Measurements from ENCODE around the gene TACC3. TPM values are rescaled to one million over a fixed set of nuclear protein-coding genes. Genes with fewer than 3 reads are reported as not detected.

Gene TACC3
- total RNA-seq, 4 donors from 2014 or later: 2.5 to 8.8 (median 5.8) TPM

- H3K27me3 ChIP-seq: peaks cover 0 to 78% (median 18%) of the 10 kb centered on the region in 4 donors
- DNase-seq (ENCODE audit: extremely low spot score): no peak
- H3K36me3 ChIP-seq: no peaks in the 10 kb centered on the region
- TF ChIP-seq POLR2AphosphoS5 (IDR thresholded peaks at IDR 0.05) (no peak), EP300 (IDR thresholded peaks at IDR 0.05) (no peak), POLR2A (IDR thresholded peaks at IDR 0.05; ENCODE audit: low read depth) (no peak), CTCF (IDR thresholded peaks at IDR 0.05) (no peak)
- WGBS: 86% methylated on average over 2 of the region's 6 CpGs
- no peak overlapping the region for H3K4me3 ChIP-seq
- intact Hi-C loops (cut with DNase I): no loop called here
- no peak overlapping the region for H3K27ac ChIP-seq (replicated peaks in 1 of 4)
- H3K9me3 ChIP-seq: no peaks in the 10 kb centered on the region
- H3K4me1 ChIP-seq: peaks cover 4 to 20% (median 16%) of the 10 kb centered on the region in 4 donors
Observed at GRCh38 chr4:1769692-1770091, 48.4 kb downstream of the TACC3 start.

- Histone ChIP-seq H3K4me3 (no peak overlapping the region), H3K4me1 (peaks cover 4 to 20% (median 16%) of the 10 kb centered on the region in 4 donors), H3K27me3 (peaks cover 0 to 72% (median 18%) of the 10 kb centered on the region in 4 donors), H3K9me3 (no peaks in the 10 kb centered on the region), H3K36me3 (no peaks in the 10 kb centered on the region), H3K27ac (replicated peaks in 1 of 4) (no peak overlapping the region)
- no peak for TF ChIP-seq EP300 (IDR thresholded peaks at IDR 0.05)
- TF ChIP-seq CTCF (IDR thresholded peaks at IDR 0.05): no peak
- TF ChIP-seq POLR2A (IDR thresholded peaks at IDR 0.05; ENCODE audit: low read depth): no peak
- no peak for TF ChIP-seq POLR2AphosphoS5 (IDR thresholded peaks at IDR 0.05)
- WGBS: 80% methylated on average over 1 of the region's 33 CpGs
- no peak for DNase-seq (ENCODE audit: extremely low spot score)
- intact Hi-C loops (cut with DNase I): no loop called here
Observed at GRCh38 chr4:1770245-1770644, 48.9 kb downstream of the TACC3 start.

- 78% methylated on average over 4 of the region's 11 CpGs for WGBS
- H3K27me3 ChIP-seq: peaks cover 0 to 67% (median 18%) of the 10 kb centered on the region in 4 donors
Observed at GRCh38 chr4:1770791-1771231, 49.5 kb downstream of the TACC3 start.

GRCh38 chr4:1771555-1772305 is 50.4 kb downstream of the TACC3 start:
- DNase-seq (ENCODE audit: extremely low spot score): no peak
- 73% methylated on average over 6 of the region's 28 CpGs for WGBS
- intact Hi-C loops (cut with DNase I): no loop called here

More at GRCh38 chr4:1770791-1771231, 49.5 kb downstream of the TACC3 start:
- H3K4me3 ChIP-seq: no peak overlapping the region
- no peaks in the 10 kb centered on the region for H3K9me3 ChIP-seq
- no peak for DNase-seq (ENCODE audit: extremely low spot score)
- H3K36me3 ChIP-seq: no peaks in the 10 kb centered on the region
- H3K4me1 ChIP-seq: peaks cover 4 to 20% (median 16%) of the 10 kb centered on the region in 4 donors
- TF ChIP-seq POLR2AphosphoS5 (IDR thresholded peaks at IDR 0.05) (no peak), POLR2A (IDR thresholded peaks at IDR 0.05; ENCODE audit: low read depth) (no peak), EP300 (IDR thresholded peaks at IDR 0.05) (no peak), CTCF (IDR thresholded peaks at IDR 0.05) (no peak)
- intact Hi-C loops (cut with DNase I): no loop called here
- H3K27ac ChIP-seq (replicated peaks in 1 of 4): no peak overlapping the region

More at GRCh38 chr4:1771555-1772305, 50.4 kb downstream of the TACC3 start:
- Histone ChIP-seq H3K9me3 (no peaks in the 10 kb centered on the region), H3K4me1 (peaks cover 3 to 16% (median 13%) of the 10 kb centered on the region in 4 donors), H3K27ac (replicated peaks in 1 of 4) (no peak overlapping the region), H3K36me3 (no peaks in the 10 kb centered on the region), H3K27me3 (peaks cover 0 to 57% (median 14%) of the 10 kb centered on the region in 4 donors), H3K4me3 (no peak overlapping the region)
- TF ChIP-seq EP300 (IDR thresholded peaks at IDR 0.05) (no peak), CTCF (IDR thresholded peaks at IDR 0.05) (no peak), POLR2A (IDR thresholded peaks at IDR 0.05; ENCODE audit: low read depth) (no peak), POLR2AphosphoS5 (IDR thresholded peaks at IDR 0.05) (no peak)

Data from esophagus muscularis mucosa (tissue), 4 donors.